Tibial nerve (tissue), 4 donors: ENCODE results near the gene RMI2. TPM values are rescaled to one million over a fixed set of nuclear protein-coding genes. Genes with fewer than 3 reads are reported as not detected.
A peak's percentile ranks its signal among the peaks of the same experiment; 100 is the strongest.

Source experiments
- DNase-seq, 2 donors: peaks; one replicate each; pipeline ENCODE4 v3.0.0-alpha.2; 2019; ENCODE audit warnings: low spot score in 2 of 2
- H3K27ac ChIP-seq, 4 donors: fragments of 200-600 bp; sonication (generic) in 3 of 4; one replicate each; pipeline ENCODE4 v1.5.1; 2017 to 2019; ENCODE audit warnings: mild to moderate bottlenecking in 1 of 4
- H3K27me3 ChIP-seq, 2 donors: fragments of 200-600 bp; sonication (generic) in 1 of 2; one replicate each; pipeline versions ENCODE4 v1.5.1 to v1.6.0; 2017 to 2019
- H3K36me3 ChIP-seq, 3 donors: fragments of 200-600 bp; sonication (generic); one replicate each; pipeline ENCODE4 v1.5.1; 2018 to 2019
- H3K4me1 ChIP-seq, 4 donors: fragments of 200-600 bp; sonication (generic) in 3 of 4; one replicate each; pipeline ENCODE4 v1.5.1; 2017 to 2019
- H3K4me3 ChIP-seq, 4 donors: fragments of 200-600 bp; sonication (generic) in 3 of 4; one replicate each; pipeline ENCODE4 v1.5.1; 2017 to 2019; ENCODE audit warnings: mild to moderate bottlenecking in 1 of 4, moderate library complexity in 1 of 4
- H3K9me3 ChIP-seq, 4 donors: fragments of 200-600 bp; sonication (generic) in 3 of 4; one replicate each; pipeline ENCODE4 v1.5.1; 2017 to 2019
- EP300 ChIP-seq, 2 donors: sonication (generic); formaldehyde crosslinking; IDR thresholded peaks; one replicate each; pipeline ENCODE4 v1.6.1; 2017; ENCODE audit warnings: antibody characterized with exemption in 2 of 2, mild to moderate bottlenecking in 1 of 2
- POLR2A ChIP-seq, 2 donors: fragments of 450-650 bp; IDR thresholded peaks; one replicate each; pipeline ENCODE4 v1.6.1; 2017; ENCODE audit warnings: antibody characterized with exemption in 2 of 2, mild to moderate bottlenecking in 2 of 2, moderate library complexity in 2 of 2
- WGBS, 2 donors: methylation state at CpG; one replicate each; pipeline ENCODE4 v1.1.5; 2018; 5-methylcytosine and 5-hydroxymethylcytosine counted together
- total RNA-seq, 4 donors: library from RNA; depleted of rRNA; stranded (reverse); fragments of >200 nt; gene quantifications; one replicate each; pipeline ENCODE4 v1.1.0, GENCODE V29; 2016
- TF ChIP-seq, protein P1 (sequence below), 5 experiments: fragments of 200-600 bp in 3 of 5; fragments of 450-650 bp in 2 of 5; sonication (generic) in 3 of 5; IDR thresholded peaks; one replicate each; pipeline ENCODE4 v1.5.1; 2016 to 2019; ENCODE audit warnings: antibody characterized with exemption in 5 of 5, mild to moderate bottlenecking in 3 of 5, moderate library complexity in 2 of 5

The RMI2 gene
- 1 to 10 TPM in 3 of 4 donors, not detected in 1; 1.3 to 4.0 (median 2.0) TPM for total RNA-seq

DNA sequence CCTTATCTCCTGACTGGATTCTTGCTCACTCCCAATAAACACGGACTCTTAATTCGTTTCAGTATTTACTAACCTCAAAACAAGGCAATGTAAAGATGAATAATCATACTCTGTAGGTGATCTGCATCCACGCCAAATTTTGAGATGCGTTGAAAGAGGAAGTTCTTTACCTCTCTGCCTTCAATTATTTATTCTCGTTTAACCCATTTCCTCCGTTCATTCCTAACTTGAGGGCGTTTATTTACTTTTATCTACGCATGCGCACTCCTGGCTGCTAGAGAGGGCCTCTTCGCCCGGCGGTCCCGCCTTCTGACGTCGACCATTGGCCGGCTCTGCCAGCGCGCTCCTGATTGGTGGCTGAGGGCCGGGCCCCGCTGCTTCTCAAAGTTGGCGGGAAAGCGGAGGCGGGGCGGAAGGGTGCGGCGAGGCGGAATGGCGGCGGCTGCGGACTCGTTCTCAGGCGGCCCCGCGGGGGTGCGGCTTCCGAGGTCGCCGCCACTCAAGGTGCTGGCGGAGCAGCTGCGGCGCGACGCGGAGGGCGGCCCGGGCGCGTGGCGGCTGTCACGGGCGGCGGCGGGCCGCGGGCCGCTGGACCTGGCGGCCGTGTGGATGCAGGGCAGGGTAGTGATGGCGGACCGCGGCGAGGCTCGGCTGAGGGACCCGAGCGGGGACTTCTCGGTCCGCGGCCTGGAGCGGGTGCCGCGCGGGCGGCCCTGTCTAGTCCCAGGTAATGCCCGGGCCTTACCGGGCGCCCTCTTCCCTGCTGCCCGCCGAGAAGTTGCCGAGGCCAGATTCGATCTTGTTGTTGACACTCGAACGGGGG is at the start of gene RMI2:
Gene RMI2 (plus strand): TSS at position 420 of the 823 bp plus-strand sequence. CDS start 13 bp downstream, at position 433.
- TF ChIP-seq, protein P1, sequence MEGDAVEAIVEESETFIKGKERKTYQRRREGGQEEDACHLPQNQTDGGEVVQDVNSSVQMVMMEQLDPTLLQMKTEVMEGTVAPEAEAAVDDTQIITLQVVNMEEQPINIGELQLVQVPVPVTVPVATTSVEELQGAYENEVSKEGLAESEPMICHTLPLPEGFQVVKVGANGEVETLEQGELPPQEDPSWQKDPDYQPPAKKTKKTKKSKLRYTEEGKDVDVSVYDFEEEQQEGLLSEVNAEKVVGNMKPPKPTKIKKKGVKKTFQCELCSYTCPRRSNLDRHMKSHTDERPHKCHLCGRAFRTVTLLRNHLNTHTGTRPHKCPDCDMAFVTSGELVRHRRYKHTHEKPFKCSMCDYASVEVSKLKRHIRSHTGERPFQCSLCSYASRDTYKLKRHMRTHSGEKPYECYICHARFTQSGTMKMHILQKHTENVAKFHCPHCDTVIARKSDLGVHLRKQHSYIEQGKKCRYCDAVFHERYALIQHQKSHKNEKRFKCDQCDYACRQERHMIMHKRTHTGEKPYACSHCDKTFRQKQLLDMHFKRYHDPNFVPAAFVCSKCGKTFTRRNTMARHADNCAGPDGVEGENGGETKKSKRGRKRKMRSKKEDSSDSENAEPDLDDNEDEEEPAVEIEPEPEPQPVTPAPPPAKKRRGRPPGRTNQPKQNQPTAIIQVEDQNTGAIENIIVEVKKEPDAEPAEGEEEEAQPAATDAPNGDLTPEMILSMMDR (IDR thresholded peaks at IDR 0.05) = peak in 2 of 5 experiments; percentile 32 to 46
- TF ChIP-seq EP300 (IDR thresholded peaks at IDR 0.05) (peak in 1 of 2 donors; percentile 69), POLR2A (IDR thresholded peaks at IDR 0.05) (peak in 1 of 2 donors; percentile 49)
- Histone ChIP-seq H3K4me1 (peaks cover 0 to 28% (median 10%) of the 10 kb centered on the region in 4 donors), H3K36me3 (no peaks in the 10 kb centered on the region), H3K27ac (peak within 1 kb of the TSS in 1 of 4 donors; percentile 58), H3K9me3 (no peaks in the 10 kb centered on the region), H3K4me3 (peak within 1 kb of the TSS; percentile 33 to 69 (median 48)), H3K27me3 (no peaks in the 10 kb centered on the region)
- DNase-seq = peak; percentile 93 to 94
- 1% methylated on average over 26 to 53 of the region's 82 CpGs for WGBS, 2 donors

DNA sequence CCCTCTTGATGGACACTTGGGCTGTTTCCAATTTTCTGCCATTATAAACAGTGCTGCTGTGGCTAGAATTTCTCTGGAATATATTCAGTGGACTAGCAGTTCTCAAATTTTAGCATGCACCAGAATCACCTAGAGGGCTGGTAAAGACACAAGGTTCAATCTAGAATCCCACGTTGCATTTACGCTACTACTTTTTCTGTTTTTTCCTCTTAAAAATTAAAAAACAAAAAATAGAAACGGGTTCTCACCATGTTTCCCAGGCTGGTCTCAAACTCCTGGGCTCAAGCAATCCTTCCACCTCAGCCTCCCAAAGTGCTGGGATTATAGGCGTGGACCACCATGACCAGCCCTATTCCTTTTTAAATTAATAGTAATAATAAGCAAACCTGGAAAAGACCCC is 49.6 kb upstream of the RMI2 start:
- no peak for DNase-seq
- H3K9me3 ChIP-seq = no peaks in the 10 kb centered on the region
- TF ChIP-seq POLR2A (IDR thresholded peaks at IDR 0.05) (no peak), EP300 (IDR thresholded peaks at IDR 0.05) (no peak)
- TF ChIP-seq, protein P1 (IDR thresholded peaks at IDR 0.05) = no peak
- WGBS, 2 donors = 92 to 93% methylated on average over 4 of the region's 4 CpGs
- no peaks in the 10 kb centered on the region for H3K36me3 ChIP-seq
- no peaks in the 10 kb centered on the region for H3K27me3 ChIP-seq
- H3K4me1 ChIP-seq = peaks cover 0 to 14% (median 12%) of the 10 kb centered on the region in 4 donors
- no peak overlapping the region for H3K4me3 ChIP-seq
- H3K27ac ChIP-seq = no peak overlapping the region

DNA sequence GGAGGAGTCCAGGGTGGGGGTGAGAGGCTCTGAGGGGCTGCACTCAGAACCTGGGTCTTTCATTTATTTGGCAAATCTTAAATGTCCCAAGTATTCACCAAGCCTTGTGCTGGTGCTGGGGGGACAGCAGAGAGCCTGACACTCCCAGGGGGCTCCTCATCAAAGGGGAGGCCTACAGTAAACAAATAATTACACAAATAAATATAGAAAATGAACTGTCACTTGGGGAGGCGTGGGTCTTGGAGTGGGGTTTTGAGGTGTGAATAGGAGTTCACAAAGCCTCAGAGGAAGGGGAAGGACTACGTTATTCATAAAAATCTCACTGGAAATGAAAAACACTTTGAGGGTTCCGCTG is 48.9 kb upstream of the RMI2 start:
- Histone ChIP-seq H3K4me1 (peaks cover 0 to 14% (median 12%) of the 10 kb centered on the region in 4 donors), H3K4me3 (no peak overlapping the region), H3K27me3 (no peaks in the 10 kb centered on the region), H3K27ac (no peak overlapping the region), H3K9me3 (no peaks in the 10 kb centered on the region), H3K36me3 (no peaks in the 10 kb centered on the region)
- TF ChIP-seq POLR2A (IDR thresholded peaks at IDR 0.05) = no peak
- TF ChIP-seq, protein P1 (IDR thresholded peaks at IDR 0.05) = no peak
- TF ChIP-seq EP300 (IDR thresholded peaks at IDR 0.05) = no peak
- no peak for DNase-seq
- WGBS, 2 donors = 71 to 87% methylated on average over 3 of the region's 3 CpGs

DNA sequence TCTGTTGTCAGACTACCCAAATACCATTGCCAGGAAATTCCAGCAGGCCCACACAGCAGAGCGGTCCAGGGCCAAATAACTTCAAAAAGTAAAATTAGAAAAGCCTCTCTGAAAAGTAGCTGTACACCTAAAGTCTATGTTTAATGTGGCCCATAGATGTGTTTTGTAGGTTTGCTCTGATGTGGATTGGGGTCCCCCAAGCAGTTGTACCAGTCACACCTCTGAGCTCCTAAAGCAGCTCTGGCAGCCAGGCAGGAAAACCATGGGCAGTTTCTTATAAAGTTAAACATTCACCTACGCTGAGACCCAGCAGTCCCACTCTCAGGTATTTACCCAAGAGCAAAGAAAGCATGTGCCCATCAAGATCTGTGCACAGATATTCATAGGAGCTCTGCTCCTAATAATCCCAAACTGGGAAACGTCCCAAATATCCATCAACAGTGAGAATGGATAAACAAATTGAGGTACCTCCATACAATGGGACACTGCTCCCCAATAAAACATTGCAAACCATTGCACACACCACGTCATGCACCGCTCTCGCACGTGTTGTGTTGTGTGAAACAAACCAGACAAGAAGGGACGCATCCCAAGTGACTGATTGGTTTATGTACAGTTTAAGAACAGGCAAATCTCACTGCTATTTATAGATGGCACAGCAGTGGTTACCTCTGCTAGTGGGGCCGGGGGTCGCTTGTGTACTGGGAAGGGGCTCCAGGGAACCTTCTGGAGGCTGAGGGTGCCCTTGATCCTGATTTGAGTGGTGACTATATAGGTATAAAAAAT is 48.4 kb upstream of the RMI2 start:
- peak overlapping the region in 2 of 4 donors; percentile 5 to 64 for H3K27ac ChIP-seq
- TF ChIP-seq EP300 (IDR thresholded peaks at IDR 0.05) (no peak), POLR2A (IDR thresholded peaks at IDR 0.05) (no peak)
- TF ChIP-seq, protein P1 (IDR thresholded peaks at IDR 0.05) = no peak
- no peaks in the 10 kb centered on the region for H3K36me3 ChIP-seq
- H3K9me3 ChIP-seq = no peaks in the 10 kb centered on the region
- H3K27me3 ChIP-seq = no peaks in the 10 kb centered on the region
- DNase-seq = no peak
- H3K4me3 ChIP-seq = peak overlapping the region in 2 of 4 donors; percentile 9 to 31
- H3K4me1 ChIP-seq = peaks cover 0 to 14% (median 12%) of the 10 kb centered on the region in 4 donors
- 60 to 70% methylated on average over 9 to 10 of the region's 10 CpGs for WGBS, 2 donors
